Ishikawa (cell line): ENCODE measurements around the gene STAT4.

ENCODE experiments used
- CEBPB ChIP-seq: IDR thresholded peaks from 2 replicates; pipeline ENCODE4 v1.6.1; 2012
- NFIC ChIP-seq: IDR thresholded peaks from 2 replicates; pipeline ENCODE4 v1.6.1; 2012
- REST ChIP-seq: IDR thresholded peaks from 2 replicates; pipeline ENCODE4 v1.6.1; 2012; ENCODE audit warnings: low read depth, mild to moderate bottlenecking
- TAF1 ChIP-seq: IDR thresholded peaks from 2 replicates; pipeline ENCODE4 v1.6.1; 2012; ENCODE audit warnings: low read depth, mild to moderate bottlenecking
- YY1 ChIP-seq: IDR thresholded peaks from 2 replicates; pipeline ENCODE4 v1.6.1; 2012; ENCODE audit warnings: low read depth
- TF ChIP-seq, protein P1 (sequence below): IDR thresholded peaks from 2 replicates; pipeline ENCODE4 v1.6.1; 2012

- TF ChIP-seq, protein P1, sequence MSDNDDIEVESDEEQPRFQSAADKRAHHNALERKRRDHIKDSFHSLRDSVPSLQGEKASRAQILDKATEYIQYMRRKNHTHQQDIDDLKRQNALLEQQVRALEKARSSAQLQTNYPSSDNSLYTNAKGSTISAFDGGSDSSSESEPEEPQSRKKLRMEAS, result no peak
- TF ChIP-seq REST (no peak), NFIC (no peak), CEBPB (no peak), YY1 (no peak), TAF1 (no peak)
Measured at GRCh38 chr2:191066919-191067233, 83.9 kb downstream of the STAT4 start.
